GM21717 (cell line): Measurements from ENCODE around the gene RAB3C.

Experiments
- ATAC-seq: cut with Tn5 transposase; IDR thresholded peaks from one replicate; pipeline ENCODE4 v1.9.1; 2021; ENCODE audit warnings: mild to moderate bottlenecking, moderate library complexity; ENCODE audit not compliant: unreplicated experiment

Gene RAB3C

DNA sequence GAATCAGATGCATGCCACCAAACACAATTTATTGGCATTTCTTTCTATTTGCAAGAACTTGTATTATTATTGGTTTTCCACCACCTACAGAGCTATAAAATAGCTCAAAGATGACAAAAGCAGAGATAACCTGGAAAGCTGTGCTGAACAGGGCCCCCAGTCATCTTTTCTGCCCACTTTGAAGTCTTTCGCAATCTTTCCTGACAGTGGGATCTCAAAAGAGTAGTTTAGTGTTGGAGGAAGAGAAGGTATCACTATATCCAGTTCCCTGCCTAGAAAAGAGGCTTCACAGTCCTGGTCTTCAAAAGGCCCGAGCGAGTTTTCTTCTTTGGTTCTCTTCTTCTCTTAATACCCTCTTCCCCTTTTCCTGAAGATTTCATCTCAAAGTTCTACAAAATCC is 231.0 kb downstream of the RAB3C start:
- ATAC-seq: no peak

DNA sequence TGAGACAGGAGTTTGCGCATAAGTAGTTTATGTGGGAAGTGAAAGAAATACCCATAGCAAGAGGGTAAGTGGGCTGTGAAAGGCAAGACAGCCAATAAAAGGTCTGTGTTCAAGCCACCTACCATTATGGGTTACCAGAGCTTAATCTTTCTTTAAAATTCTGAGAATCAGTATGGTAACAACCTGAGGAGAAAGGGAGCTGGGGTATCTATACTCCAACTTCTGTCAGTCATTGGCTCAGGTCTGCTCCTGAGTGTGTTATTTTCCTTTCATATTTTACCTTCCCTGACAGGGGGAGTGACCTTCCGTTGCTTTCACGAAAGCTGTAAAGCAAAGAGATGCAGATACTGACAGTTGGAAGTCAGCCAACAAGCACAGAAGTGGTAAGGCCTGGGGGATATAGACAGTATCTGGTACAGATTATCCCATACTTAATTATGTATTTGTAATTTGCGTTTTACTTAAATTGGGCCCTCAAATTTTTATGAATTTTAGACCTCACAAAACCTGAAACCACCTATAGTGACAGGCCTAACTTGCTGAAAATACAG is 233.4 kb downstream of the RAB3C start:
- ATAC-seq: no peak

DNA sequence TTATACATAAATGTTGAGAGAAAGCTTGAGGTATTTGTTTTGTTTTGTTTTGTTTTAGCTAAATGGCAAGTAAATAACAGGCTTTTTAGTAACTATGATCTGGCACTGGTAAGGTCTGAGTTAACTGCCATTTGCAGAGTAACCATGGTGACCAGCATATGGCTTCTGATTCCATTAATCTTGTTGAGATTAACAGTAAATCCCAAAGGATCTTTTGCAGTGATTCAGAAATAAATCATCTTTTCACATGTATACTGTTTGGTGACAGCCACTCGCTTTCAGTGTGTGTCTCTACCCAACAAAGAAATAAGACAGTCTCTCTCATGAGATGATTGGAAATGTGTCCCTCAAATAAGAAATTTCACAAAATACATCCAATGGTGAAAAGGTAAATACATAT is 235.6 kb downstream of the RAB3C start:
- ATAC-seq: no peak

DNA sequence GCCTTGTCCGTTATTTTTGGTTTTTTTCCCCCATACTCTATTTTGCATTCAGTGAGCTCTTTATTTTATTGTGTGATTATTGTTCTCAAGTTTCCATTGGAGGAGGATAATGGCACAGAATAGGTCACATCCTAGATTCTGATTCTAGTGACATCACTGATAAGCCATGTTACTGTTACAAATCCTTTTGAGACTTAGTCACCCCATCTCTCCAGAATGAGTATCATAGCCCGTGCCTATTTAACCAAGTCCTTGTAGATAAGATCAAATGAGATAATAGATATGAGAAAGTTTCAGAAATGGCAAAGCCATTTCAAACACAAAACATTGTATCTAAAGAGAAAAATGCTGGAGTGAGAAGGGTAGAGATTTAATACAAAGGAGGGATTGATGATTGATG is 242.6 kb downstream of the RAB3C start:
- ATAC-seq: no peak

DNA sequence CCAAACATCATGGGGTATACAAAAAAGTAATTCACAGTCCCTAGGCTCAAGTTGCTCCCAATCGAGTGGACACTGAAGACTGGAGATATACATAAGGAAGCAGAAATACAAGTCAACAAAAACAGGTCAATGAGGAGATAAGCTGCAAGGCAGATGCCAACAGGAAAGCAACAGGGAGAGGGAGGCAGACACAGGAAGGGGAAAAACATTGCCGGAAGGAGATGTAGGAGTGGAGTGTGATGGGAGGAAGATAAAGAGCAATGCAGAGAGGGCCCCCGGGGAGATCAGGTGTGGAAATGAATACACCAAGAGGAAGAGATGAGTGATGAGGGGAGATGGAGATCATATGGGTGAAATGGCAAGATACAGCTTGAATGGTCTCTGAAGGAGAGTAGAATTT is 243.0 kb downstream of the RAB3C start:
- no peak for ATAC-seq

DNA sequence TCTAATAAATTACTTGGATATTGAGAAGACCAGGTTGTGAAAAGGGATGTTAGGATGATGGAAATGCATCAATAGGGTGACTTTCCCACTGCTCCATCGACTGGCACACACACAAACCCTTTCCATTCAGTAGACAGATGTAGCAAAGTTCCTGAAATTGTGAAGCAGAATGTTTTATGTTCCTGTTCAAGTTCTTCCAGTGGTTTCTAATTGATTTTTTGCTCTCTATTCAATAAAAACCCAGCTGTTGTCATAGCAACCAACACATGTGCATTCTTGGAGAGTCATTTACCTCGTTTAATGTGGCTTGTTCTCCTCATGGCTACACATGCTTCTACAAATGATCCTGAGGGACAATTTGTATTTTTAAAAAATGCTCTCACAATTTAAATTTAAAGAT is 244.6 kb downstream of the RAB3C start:
- no peak for ATAC-seq

DNA sequence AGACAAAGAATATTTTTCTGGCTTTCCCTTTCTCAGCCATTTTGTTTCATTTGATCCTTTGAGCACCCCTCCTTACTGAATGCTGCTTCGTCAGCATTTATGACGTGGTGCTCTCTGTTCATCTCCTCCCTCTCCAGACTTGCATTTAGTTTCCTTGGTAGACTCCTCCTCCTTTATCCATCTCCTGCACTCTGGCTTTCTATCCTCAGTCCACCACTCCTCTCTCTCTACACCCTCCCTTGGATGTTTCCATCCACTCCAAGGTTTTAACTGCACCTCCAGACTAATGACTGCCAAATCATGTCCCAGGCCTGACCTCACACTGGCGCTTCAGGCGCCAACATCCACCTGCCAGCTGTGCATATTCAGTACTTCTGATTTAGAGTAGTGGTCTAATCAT is 245.4 kb downstream of the RAB3C start:
- ATAC-seq: no peak

DNA sequence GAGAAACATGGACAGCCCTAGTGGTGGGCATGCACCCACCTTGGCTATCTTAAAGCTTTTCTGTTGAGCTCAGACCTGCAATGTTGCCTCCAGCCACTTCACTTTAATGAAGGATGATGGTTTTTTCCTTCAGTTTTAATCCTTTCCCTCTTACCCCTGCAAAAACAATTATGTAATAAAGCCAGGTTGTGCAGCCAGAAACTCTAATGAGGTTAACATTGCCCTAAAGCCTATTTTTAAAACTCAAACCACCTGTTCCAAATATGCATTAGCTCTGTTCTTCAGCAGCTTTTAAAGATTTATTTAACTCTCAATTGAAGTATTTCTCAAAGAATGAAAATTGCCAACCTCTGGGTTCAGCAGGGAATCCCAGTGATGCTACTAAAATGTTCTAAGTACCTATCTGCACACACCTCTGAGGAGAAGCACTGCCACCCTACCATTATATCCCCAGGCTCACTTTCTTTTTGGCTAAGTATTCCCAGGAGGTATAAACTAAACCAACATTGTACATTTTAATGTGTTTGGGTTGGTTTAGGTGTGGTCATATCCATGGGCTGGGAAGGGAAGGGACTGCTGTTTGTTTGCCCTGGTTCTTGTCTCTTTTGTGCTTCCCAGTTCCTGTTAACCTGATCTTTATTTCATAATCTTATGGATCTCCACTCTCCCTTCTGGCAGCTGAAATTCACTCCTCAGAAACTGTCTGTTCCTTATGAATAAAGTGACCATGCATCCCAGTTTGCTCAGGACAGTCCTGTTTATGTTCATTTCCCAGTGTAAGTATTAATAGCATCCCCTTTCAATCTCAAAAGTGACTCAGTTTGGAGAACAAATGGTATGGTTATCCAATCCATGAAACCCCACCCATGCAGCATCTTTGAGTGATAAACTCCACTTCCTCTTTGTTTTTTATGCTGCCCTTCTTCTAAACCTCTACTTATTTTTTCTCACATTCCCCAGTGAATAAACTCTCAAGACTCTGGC is 251.7 kb downstream of the RAB3C start:
- ATAC-seq: no peak

DNA sequence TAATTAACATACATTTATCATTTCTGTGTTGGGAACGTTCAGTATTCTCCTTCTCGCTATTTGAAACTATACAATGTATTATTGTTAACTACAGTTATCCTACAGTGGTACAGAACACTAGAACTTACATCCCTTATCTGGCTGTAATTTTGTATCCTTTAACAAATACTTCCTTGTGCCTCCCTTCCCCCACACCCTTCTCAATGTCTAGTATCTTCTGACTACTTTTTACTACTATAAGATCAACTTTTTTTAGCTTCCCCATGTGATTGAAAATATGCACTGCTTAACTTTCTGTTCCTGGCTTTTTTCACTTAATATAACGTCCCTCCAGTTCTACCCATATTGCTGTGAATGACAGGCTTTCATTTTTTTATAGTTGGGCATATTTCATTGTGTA is 253.5 kb downstream of the RAB3C start:
- ATAC-seq: no peak

DNA sequence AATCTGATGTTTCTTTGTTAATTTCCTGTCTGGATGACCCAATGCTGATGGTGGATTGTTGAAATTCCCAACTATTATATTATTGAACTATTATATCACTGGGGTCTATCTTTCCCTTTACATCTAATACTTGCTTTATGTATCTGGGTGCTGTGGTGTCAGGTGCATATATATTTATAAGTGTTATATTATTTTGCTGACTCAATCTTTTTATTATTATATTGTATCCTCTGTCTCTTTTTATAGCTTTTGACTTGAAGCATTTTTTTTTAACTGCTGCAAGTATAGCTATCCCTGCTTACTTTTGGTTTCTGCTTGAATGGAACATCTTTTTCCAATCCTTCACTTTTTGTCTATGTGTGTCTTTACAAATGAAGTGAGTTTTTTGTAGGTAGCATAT is 255.9 kb downstream of the RAB3C start:
- no peak for ATAC-seq

DNA sequence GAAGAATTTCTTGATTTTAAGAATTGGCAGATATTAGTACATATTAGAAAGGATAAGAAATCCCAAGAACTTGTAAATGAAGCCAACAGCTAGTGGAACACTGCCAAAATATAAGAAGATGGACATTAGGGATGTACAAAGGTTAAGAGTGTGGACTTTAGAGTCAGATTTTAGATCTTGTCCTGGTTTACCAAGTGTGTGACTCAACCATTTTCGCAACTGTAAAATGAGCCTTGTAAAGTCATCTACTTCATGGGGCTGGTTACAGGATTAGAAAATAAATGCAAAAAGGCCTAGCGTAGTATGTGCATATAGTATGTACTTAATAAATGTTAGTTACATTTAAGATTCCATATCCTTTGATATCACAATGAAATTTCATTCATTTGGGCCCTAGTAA is 260.0 kb downstream of the RAB3C start:
- no peak for ATAC-seq

DNA sequence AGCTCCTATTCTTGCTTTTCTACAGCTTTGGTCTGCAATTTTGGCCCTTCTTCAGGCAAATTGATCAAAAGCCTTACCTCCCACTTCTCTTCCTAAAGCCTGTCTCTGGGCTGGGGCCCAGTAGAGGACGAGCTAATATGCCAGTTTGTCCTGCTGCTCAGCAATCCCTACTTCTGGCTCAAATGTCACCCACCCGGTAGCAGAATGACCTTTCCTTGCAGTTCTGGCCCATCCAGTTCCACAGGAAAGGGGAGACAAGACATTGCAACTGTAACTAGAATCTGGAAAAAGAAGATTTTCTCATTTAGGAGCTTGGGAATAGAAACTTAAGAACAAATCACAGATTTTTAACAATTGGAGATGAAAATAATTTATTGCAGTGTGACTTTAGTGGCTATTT is 261.5 kb downstream of the RAB3C start:
- ATAC-seq: no peak

DNA sequence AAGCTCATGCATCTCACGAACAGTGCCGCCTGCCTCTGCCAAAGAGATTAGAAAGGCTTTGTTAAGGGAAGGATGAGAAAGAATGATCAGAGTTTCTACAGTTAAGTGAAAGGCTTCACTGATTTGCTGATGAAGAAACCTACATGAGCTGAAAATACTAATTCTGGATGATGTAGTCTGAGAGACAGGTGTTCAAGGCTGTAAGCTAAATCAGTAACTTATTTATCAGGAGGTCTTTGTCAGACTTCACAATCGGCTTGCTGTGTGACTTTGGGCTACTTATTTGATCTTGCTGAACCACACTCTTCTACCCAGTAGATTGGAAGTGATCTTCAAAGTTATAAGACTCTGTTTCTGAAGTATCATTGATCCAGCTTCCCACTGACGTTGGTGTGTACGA is 264.2 kb downstream of the RAB3C start:
- no peak for ATAC-seq

DNA sequence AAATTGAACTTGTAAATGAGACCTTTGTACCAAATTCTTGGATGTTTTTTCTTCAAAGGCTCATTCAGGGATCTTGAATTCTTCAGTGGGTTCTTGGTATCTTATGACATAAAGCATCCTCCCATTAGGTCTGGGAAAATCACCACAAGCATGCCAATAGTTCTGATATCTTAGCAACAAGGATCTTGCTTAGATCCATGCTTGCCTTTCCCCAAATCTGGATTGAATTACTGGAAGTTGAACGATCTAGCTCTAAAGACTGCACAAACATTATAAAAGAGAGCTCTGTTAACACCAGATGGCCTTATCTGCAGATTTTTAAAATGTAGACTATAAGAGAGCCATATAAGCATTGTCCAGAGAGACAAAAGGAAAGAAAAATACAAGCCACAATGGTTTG is 266.3 kb downstream of the RAB3C start:
- no peak for ATAC-seq

DNA sequence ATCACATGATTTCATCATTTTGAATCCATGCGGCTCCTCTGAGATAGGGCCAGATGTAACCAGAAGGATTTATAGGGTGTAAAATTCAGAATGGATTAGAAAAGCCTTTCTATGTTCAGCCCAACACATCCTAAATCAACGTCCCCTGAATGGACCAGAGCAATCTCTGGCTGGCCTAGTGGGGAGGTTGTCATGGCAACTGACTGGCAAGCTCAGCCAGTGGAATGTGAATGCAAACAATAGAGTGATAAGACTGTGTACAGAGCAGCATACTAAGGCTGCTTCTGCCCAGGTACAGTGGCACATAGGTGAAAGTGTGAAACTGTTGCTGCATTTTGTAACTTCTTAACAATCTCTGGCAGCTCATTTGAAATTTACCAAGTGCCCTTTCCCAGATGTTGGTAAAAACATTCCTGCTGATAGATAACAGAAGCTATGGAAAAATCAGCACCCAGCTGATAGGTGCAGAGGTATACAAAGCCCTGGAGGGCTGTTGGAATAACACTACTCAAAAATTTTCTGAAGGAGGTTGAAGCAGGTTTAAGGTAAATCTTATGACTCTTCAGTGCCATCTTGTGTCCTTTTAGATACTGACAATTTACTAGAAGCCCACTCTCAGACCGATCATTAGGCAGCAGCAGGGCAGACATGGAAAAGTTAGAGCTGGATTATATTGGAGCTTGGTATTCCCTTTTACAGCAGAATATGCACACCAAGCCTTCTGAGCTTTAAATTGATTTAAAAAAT is 267.2 kb downstream of the RAB3C start:
- no peak for ATAC-seq

DNA sequence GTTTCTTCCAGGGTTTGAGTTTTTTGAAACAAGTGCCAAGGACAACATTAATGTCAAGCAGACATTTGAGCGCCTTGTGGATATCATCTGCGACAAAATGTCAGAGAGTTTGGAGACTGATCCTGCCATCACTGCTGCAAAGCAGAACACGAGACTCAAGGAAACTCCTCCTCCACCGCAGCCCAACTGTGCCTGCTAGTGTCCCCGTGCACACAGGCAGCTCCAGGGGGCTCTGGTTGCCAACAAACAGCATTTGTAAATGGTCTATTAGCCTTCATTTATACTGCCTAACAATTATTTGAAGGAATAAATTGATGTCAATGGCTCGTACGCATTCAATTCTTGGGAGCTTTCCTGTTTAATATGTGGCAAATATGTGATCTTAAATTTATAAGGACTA is 268.3 kb downstream of the RAB3C start:
- ATAC-seq: no peak

DNA sequence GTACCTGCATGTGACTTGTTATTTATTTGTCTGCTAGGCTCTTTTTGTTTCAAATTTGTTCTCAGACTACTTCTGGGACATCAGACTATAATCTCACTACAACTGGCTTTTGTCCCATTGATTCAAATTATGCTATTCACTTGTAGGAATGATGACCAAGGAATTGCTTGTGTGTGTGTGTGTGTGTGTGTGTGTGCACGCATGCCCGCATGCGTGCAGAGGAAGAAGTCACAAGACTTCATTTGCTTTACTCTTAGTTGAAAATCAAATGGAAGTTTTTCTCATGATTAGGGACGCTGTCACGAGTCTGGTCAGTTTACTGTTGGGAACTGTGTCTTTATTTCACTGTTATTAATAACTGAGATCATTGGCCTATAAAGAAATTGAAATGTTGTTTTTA is 268.7 kb downstream of the RAB3C start:
- ATAC-seq: no peak

DNA sequence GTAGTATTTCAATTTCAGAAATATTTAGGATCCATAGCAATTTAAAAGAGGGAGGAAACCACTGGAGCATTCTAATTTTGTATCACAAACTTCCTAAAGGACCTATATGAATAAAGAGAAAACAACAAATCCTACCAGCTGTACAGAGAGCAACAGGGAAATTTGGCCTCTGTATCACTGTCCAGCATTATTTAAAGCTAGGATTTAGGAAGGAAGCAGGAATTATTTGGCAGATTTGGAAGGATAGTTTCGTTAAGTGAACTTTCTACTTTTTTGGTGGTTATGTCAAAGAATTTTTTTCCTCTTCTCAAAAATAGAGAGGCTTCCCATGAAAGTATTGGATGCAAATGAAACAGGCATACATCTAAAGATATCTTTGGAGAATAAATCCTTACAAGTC is 269.7 kb downstream of the RAB3C start:
- no peak for ATAC-seq

DNA sequence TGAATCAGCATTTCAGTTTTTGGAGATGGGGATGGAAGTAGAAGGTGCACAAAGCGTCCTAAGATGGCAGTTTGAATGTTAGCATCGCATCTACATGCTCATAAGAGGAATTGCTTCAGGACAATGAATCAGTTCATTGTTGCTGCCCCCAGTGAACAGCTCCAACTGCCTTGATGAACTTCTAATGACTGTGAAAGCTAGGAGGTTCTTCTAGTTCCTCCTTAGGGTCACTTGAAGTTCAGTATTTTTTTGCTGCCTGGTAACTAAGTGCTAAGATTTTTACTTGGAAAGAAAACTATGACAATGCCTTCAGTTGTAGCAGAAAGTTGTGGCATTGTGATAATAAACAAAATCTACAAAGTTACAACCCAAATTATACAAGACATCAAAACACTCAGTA is 271.6 kb downstream of the RAB3C start:
- no peak for ATAC-seq

DNA sequence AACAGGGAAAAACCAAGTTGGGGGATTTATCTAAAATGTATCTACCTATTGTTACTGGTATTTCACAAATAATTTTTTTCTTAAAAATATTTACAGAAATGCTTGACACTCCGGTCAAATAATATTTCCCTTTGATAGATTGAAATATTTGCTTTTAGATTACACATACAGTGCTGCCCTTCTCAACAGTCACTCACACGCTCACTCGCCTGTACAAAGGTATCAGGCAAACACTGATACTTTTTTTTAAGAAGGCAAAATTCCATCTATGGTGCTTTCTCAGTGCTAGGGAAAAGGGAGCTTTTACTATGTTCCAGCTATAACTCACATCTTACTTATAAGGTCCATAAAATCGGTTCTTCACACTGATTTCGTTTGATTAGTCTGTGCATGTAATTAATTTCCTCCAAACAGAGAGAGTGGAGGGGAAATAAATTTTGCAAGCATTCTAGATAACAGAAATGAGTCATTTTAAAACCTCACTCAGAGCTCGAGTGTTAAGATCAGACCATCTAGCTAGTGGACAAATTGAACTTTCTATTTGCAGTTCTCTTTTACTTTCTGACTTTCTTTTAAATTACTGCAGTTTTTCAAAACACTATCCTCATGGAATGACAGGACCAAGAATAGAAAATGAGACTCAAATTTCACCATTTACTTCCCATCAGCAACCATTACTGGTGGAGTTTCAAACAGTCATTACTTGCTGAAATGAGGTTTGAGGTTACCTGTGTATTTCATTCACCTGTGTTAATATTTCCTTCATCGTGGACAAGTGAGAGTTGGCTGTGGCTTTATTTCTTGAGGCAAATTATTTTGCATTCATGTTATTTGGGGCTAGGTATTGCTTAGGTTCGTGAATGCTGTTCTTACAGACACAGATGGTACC is 273.2 kb downstream of the RAB3C start:
- ATAC-seq: peak; percentile 62

DNA sequence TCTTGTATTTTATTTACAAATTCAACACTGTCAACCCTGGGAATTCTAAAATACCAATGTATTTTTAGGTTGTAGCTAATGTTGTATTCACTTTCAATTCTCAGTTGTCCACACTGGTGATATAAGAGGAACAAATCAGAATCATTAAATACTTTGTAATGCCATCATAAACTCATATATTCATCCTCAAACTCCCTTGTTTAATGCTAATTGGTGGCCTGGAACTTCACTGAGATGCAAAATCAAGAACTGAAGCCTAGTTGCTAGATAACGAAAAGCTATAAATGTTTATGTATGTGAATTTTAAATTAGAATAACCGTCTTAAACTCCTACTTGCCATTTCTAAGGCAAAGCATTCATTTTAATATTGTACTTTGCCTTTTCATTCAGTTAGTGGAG is 274.7 kb downstream of the RAB3C start:
- ATAC-seq: no peak
